Measurements from ENCODE around the gene FNDC5.

GRCh38 chr1:32861904-32862695 is 8.6 kb downstream of the FNDC5 start:
- TF ChIP-seq POLR2AphosphoS5 (IDR thresholded peaks at IDR 0.05) (no peak), EP300 (IDR thresholded peaks at IDR 0.05) (no peak), POLR2A (IDR thresholded peaks at IDR 0.05; ENCODE audit: low read depth) (no peak)
- TF ChIP-seq, protein P1, sequence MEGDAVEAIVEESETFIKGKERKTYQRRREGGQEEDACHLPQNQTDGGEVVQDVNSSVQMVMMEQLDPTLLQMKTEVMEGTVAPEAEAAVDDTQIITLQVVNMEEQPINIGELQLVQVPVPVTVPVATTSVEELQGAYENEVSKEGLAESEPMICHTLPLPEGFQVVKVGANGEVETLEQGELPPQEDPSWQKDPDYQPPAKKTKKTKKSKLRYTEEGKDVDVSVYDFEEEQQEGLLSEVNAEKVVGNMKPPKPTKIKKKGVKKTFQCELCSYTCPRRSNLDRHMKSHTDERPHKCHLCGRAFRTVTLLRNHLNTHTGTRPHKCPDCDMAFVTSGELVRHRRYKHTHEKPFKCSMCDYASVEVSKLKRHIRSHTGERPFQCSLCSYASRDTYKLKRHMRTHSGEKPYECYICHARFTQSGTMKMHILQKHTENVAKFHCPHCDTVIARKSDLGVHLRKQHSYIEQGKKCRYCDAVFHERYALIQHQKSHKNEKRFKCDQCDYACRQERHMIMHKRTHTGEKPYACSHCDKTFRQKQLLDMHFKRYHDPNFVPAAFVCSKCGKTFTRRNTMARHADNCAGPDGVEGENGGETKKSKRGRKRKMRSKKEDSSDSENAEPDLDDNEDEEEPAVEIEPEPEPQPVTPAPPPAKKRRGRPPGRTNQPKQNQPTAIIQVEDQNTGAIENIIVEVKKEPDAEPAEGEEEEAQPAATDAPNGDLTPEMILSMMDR (IDR thresholded peaks at IDR 0.05): no peak

All from esophagus muscularis mucosa (tissue), 4 donors.